8988T (cell line): Measurements from ENCODE around the gene PLA2G2C.
A peak's percentile ranks its signal among the peaks of the same experiment; 100 is the strongest.
"Not testable (repeated sequence)": the region's sequence is repeated elsewhere in the genome, so short reads cannot be mapped to it uniquely, and the experiment has no call there.

Experiments used
- DNase-seq: peaks from one replicate; pipeline ENCODE4 v3.0.0; 2011

The PLA2G2C gene, protein sequence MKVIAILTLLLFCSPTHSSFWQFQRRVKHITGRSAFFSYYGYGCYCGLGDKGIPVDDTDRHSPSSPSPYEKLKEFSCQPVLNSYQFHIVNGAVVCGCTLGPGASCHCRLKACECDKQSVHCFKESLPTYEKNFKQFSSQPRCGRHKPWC

DNA sequence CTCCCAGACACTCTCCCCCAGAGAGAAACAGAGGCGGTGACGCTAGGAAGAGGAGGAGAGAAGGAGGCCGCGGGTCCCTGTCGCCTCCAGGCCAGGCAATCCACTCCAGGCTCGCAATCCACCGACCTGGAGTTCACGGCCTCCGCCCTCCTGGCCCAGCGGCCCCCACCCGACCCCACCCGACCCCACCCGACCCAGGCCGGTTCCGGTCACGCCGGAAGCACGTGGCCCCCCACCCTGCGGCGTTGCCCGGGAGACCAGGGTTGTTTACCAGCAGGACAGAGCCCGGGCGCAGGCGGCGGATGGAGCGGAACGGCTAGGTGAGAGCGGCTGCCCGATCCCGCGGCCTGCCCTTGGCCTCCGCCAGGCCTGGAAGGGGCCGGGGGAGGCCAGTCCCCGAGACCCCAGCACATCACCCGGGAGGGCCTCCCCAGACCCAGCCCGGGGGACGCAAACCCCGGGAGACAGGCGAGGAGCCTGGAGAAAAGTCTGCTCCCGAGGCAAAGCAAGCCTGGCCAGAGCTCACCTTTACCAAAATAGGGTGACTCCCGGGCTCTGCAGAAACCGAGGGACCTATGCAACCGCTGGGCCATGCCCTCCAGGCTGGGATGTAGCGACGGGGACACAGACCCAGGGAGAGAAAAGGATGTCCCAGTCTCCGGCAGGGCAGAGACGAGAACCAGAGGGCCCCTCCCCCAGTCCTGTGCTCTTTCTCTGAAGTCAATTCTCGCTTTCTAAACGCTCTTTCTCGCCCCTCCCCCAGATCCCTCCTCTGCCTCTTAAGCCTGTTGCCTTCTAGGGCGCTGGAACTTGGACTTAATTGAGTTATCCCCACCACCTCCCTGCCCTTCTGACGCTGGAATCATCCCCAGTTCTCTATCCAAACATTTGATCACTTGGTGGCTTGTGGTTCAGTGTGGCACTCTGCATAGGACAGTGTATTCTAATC, at the start of gene PLA2G2C, which contains the start of gene UBXN10:
PLA2G2C (minus strand) TSS at position 685 of the 949 bp plus-strand sequence. CDS start 9,155 bp downstream, outside the sequence.
UBXN10 (plus strand) TSS at position 263 of the 949 bp plus-strand sequence. CDS start 4,466 bp downstream, outside the sequence.
- no peak for DNase-seq

GRCh38 chr1:20234788-20235535, 48.6 kb upstream of the PLA2G2C start:
- DNase-seq = no peak

GRCh38 chr1:20233866-20234265, 47.5 kb upstream of the PLA2G2C start:
- no peak for DNase-seq

DNA sequence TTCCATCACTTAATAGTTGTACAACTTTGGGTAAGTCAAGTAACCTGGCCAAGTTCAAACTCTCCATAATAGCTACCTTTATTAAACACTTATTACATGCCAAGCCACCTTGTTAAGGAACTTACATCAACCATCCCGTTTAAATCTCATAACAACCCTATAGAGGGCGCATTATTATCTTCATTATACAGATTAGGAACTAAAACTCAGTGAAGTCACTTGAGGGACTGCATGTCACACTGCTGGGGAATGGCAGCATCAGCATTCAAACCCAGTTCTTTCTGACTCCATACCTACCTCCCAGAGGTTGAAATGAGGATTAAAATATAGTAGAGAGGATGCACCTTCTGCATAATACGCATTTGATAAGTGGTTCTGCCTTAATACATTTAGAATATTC, 47.1 kb upstream of the PLA2G2C start:
- no peak for DNase-seq

GRCh38 chr1:20232564-20232963, 46.2 kb upstream of the PLA2G2C start:
- not testable (repeated sequence) for DNase-seq

DNA sequence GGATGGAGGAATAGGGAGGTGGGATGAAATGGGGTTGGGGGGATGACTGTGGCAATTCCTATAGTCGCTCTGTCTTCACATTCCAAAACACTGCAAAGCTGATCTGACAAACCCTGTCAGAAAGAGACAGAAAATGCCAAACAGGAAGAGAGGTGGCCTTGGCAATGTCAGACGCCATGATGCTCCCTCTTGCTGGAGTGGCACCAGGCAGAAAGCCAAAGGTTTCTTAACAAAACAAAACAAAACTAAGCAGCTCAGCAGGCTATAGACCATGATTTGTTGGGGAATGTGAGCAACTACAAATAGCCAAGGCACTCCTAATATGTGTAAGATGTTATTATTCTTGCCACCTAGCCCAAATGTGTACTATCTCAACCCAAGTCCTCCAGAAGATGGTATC, 42.9 kb upstream of the PLA2G2C start:
- no peak for DNase-seq

DNA sequence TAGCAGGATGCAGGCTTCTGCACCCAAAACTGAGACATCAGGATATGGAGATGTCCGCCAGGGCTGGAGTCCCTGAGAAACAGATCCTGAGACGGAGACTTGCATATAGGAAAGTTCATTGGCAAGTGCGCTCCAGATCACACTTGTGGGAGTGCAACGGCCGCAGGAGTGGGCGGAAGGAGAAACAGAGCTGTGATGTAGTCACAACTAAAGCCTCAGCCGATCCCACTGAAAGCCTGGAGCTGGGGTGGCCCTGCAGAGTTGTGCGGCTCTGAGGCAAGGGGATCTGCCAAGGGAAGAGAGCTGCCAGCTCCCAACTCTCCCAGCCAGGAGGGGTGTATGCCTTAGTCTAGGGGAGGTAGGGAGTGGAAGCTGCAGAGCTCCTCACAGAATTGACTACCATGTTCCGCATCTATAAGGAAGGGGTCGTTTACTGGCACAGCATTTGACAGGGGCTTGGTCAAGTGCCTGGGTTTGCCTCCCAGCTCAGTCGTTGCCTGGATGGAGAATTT, 42.1 kb upstream of the PLA2G2C start:
- no peak for DNase-seq

DNA sequence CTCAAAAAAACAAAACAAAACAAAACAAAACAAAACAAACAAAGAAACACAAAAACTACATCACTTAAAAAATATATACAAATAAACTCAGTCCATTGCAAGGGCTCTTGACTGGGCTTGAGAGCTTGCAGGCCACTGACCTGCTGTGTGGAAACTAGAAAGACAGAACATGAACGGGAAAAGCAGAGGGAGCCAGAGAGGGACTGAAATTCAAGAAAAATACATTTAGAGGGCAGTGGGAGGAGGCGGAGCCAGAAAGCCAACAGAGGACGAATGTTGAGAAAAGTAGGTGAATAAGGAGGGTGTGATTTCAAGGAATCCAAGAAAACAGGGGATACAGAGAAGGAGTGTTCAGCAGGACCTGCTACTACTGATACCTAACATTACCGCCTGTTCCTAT, 41.4 kb upstream of the PLA2G2C start:
- no peak for DNase-seq

GRCh38 chr1:20224546-20224945, 38.2 kb upstream of the PLA2G2C start:
- DNase-seq = no peak

DNA sequence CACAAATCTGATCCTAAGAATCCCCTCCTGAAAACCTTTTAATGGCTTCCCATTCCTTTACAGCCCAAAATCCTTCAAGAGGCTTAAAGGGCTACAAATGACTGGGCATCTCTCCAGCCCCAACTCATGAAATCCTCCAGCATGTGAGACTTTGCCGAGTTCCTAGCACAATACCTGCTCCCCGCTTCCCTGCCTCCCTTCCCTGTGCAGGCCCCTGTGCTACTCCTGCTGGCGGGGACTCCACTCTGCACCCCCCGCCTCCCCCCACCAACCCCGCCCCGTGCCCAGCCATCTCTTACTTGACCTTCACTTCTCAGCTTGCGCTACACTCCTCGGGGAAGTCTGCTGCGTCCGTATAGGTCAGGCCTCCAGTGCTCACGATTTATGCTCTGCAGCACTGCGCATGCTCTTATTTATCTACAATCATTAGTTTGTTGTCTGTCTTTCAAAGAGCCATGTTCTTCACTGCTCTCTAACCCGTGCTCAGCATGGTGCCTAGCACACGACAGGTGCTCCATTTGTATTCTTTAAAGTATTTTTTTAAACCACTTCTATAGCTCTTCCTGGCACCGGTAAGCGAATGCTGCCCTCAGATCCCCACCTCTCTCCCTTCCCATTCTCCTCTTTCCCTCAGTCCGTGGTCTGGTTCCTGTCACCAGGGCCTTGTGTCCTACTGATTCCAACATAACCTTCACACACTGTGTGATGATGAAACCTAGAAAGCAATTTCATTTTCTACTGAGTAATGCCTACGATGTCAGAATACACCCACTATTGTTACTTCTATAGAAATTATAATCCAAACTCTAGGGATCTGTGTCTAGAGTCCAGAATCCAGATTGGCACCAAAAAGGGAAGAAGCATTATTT, 37.5 kb upstream of the PLA2G2C start:
- DNase-seq = no peak

GRCh38 chr1:20223106-20223505, 36.8 kb upstream of the PLA2G2C start:
- no peak for DNase-seq

DNA sequence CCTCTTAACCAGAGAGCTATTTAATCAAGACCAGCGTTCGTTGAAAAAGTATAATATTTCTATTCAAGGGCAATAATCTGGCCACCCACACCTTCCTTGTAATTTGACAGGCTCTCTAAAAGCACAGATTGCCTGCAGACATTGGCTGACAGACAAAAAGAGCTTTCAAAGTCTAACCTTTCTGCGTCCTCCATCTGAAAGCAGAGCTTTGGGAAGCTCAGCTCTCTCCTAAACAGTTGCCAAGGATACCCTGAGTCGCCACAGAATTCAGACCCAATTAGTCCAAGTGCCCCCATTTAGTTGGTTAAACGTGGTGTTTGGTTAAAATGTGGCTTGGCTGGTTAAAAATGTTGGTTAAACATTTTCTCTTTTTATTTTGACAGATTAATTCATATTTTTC, 33.7 kb upstream of the PLA2G2C start:
- no peak for DNase-seq

DNA sequence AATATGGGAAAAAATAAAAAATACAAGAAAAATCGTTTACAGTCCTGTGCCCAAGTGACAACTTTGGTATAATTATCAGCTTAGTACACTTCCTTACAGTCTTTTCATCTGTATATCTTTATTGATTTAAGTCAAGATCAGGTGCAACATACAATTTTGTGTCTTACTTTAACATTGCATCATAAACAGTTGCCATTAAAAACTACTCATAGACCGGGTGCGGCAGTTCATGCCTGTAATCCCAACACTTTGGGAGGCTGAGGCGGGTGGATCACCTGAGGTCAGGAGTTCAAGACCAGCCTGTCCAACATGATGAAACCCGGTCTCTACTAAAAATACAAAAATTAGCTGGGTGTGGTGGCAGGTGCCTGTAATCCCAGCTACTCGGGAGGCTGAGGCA, 32.7 kb upstream of the PLA2G2C start:
- not testable (repeated sequence) for DNase-seq

- DNase-seq = peak; percentile 23
Measured at GRCh38 chr1:20216574-20216973, 30.3 kb upstream of the PLA2G2C start.

DNA sequence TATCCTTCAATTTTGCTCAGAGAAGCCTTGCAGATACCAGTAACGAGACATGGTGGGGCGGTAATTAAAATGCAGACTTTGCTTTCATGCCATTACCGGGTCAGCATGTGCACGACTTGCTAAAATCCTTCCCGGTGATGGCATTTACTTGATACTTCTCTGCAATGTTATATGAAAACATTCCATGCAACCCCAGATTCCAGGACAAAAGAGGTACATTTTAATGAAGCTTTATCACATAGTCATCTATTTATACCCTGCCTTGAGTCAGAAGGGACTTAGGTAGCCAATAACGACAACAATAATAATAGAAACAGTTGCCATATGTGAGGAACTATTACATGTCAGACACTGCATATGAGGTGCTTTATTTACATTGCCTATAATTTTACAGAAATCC, 29.4 kb upstream of the PLA2G2C start:
- DNase-seq = no peak

DNA sequence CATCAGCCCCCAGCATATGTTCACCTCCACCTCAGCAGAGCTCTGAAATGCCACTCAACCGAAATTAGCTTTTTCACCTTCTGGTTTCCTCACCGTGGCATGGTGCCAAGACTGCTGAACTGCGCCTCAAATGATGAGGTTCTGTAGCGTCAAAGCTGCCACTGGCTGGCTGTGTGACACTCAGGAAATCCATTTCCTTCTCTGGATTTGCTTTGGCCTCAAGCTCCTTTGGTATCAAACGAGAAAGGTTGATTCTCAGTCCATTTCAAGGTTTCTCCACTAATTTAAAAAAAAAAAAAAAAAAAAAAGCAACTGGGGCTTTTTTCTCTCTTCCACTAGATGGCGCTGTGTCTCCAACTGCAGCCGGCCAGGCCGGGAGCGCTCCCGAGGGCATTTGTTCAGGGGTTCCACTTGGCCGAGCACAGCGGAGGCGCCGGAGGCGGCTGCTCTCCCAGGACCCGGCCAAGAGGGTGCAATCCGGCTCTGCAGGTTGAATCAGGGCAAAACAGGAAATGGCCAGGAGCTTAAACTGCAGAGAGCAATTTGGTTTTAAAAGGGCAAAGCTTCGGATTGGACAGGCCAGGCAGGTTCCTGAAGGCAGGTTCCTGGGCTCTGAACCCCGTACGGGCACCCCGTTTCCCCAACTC, 26.5 kb upstream of the PLA2G2C start:
- no peak for DNase-seq

GRCh38 chr1:20212085-20212684, 25.9 kb upstream of the PLA2G2C start:
- no peak for DNase-seq

- DNase-seq = no peak
Measured at GRCh38 chr1:20211511-20211931, 25.2 kb upstream of the PLA2G2C start.

- DNase-seq = no peak
Measured at GRCh38 chr1:20210736-20211460, 24.6 kb upstream of the PLA2G2C start.

- no peak for DNase-seq
Measured at GRCh38 chr1:20209471-20209870, 23.2 kb upstream of the PLA2G2C start.
